ENCODE data around the gene HSD11B2.

Gene HSD11B2

DNA sequence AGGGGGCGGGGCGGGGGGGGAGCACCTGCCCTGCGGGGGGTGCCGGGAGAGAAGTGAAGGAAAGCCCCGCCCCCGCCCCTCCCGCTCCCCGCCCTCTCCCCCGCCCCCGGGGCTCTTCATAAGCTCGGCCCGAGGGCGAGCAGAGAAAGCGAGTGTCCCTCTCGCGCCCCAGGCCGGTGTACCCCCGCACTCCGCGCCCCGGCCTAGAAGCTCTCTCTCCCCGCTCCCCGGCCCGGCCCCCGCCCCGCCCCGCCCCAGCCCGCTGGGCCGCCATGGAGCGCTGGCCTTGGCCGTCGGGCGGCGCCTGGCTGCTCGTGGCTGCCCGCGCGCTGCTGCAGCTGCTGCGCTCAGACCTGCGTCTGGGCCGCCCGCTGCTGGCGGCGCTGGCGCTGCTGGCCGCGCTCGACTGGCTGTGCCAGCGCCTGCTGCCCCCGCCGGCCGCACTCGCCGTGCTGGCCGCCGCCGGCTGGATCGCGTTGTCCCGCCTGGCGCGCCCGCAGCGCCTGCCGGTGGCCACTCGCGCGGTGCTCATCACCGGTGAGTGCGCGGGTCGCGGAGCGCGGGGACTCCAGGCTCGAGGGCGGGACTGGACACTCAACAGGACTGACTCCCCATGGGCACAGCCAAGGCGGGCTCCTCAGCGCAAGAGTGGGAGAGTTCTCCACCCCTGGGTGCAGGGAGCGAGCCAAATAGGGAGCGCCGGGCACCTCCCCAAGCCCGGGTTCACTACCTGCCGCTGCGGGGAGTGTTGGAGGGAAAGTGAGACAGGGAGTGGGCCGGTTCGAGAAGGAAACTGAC lies at the start of gene HSD11B2:
HSD11B2 (plus strand) TSS at position 145 of the 798 bp plus-strand sequence; CDS start at position 273, 128 bp downstream.
- no peak for DNase-seq (ENCODE audit: low read depth in 2 of 2, low spot score in 1 of 2)

DNA sequence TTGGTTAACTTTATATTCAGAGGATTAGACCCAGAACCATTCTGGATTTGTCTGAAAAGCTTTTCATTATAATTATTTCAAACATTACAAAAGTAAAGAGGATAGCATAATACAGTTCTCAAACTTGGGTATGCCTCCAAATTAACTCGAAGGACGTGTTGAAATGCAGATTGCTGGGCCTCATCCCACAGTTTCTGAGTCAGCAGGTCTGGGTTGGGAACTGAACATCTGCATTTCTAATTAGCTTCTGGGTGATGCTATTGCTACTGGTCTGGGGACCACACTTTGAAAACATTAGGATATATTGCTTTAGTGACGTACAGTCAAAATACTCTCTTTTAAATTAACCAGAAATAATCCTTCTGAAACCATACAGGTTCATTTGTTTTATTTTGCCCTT lies 47.6 kb upstream of the HSD11B2 start:
- no peak for DNase-seq (ENCODE audit: low read depth in 2 of 2, low spot score in 1 of 2)

DNA sequence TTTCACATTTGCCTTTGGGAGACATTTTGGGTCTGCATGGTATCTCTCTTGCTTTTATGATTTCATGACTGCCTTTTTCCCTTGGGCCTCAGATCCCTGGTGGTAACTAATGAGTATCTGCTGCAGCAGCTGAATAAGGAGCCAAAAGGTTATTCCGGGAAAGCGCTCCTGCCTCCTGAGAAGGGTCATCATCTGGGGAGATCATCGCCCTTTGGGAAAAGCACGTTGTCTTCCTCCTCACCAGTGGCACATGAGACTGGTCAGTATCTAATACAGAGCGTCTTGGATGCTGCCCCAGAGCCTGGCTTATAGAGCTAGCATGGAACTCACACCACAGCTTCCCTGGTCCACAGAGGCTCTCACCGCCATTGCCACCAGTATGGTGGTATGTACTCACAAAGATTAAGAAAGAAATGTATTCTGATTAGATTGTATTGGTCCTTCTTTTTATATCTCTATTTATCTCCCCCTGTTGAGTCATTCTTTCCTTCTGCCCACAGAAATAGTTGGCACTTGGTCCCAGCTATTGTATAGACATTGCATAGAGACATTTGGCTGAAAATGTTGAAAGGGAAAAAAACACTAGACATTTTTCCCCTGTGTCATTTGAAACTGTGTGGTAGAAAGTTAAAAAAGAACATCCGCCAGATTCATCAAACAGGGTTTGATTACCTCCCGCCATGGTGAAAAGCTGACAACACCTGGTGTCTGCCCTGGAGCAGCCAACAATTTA lies 46.0 kb upstream of the HSD11B2 start:
- no peak for DNase-seq (ENCODE audit: low read depth in 2 of 2, low spot score in 1 of 2)

DNA sequence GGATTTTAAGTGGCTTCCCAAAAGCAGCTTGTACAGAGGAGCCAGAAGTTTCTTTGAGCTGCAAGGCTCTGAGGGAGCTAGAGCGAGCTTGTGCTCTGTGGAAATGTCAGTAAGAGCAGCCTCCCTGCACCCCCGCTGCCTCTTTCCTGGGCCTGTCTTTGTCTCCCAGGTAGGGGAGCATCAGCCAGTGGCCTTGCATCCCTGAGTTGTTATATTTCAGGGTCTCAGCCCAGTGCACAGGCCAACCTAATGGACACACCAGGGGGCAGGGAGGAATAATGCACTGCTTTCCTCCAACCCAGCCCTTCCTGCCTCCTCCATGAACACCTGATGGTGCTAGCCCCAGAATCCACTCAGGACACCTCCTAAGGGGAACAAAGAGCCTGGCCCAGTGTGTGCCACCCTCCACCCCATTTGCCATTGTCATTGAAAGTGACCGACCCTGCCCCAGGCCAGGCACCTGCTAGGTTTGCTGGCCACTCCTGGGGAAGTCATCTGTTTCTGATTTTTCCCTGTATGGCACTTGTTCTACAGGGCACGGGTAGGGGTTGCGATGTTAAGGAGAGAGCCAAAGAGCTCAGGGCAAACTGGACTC lies 44.0 kb upstream of the HSD11B2 start:
- no peak for DNase-seq (ENCODE audit: low read depth in 2 of 2, low spot score in 1 of 2)

DNA sequence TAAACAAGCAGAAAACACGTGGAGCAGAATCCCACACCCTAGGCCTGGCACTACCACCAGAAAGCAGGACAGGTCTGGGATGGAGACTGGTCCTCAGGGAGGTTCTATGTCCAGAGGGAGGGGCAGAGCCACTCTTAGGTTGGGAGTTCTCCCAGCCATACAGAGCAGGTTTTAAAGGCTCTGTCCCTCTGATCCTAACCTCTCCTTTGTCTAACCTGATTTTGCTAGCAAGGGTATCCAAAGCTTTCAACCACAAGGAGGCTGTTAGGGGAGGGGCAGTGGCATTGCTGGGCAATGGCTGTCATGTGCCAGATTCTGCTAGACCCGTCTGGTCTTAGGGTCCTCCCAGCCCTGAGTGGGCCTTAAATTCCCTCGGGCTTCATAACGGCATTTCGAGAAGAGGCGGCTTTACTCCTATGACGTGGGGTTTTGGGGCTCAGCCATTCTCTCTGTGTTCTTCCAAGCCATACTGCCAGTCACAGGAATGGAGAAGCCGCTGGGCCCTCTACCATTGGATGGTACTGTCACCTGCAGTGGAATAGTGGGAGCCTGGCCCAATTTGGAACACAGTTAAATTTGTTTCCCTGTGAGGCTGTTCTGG lies 43.3 kb upstream of the HSD11B2 start:
- no peak for DNase-seq (ENCODE audit: low read depth in 2 of 2, low spot score in 1 of 2)

DNA sequence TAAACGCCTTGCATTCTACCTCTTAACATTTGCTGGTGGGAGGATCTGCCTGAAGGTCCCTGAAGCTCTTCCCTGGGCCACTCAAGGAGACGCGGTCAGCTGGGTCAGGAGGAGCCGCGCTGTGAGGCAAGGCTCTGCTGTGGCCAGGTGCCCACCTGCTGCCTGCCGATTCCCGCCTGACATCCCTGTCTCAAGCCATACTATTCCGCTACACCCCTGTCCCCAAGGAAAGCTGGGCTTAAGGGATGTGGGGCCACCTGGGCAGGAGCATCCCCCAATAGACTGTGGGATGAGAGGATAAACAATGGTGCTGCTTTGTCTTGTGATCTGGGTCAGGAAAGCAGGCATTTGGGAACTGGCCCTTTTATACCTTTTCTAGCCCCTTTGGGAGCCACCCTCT lies 42.7 kb upstream of the HSD11B2 start:
- DNase-seq (ENCODE audit: low read depth in 2 of 2, low spot score in 1 of 2) = no peak

DNA sequence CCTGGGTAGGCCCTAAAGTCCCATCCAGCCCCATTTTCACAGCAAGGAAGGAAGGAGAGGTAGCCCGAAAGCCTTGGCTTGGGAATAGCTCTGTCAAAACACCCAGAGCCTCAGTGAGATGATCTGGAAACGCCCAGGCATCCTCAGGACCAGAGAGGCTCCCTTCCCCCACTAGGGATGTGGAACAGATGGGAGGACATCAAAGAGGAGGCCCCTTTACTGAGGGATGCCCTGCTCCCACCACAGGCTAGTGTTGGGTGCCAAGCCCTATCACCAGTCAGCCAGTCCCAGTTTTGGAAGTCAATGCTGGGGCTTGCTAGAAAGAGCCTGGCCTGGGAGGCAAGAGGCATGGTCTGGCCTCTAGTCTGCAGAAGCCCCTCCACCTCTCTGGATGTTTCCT lies 42.3 kb upstream of the HSD11B2 start:
- no peak for DNase-seq (ENCODE audit: low read depth in 2 of 2, low spot score in 1 of 2)

DNA sequence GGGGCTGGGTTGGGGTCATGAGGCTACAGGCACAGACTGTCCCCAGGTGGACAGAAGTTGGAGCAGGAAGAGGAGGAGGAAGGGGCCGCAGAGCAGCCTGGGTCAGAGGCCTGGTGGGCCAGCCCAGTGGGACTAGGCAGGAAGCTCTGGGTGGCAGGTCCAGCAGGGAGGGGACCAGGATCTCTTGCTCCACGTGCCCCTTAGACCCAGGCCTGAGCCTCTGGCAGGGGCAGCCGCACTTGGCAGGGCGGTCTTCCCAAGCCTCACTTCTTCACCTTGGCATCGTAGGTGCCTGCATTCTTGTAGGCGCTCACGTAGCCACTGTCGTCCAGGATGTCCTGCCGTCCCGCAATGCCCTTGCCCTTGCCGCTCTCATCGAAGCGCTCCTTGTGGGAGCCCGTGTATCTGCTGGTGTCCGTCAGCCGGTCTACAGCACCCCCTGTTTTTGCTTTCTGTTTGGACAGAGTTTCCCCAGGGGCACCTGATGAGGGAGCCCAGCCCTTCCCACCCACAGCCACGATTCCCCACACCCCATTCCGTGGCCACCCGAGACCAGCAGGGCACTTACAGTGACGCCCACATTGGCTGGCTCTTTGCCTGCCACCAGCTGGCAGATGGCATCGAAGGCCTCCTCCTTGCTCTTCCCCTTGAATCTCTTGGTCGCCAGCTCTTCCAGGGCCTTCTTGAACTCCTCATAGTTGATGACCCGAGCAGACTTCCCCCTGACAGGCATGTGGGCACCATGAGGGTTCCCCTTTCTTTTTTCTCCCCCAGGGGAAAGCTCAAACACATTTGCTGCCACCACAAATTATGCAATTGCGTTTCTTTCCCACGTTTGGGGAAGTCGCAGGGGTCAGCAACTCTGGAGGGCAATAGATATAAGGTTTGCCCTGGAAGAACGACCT lies 40.8 kb upstream of the HSD11B2 start:
- no peak for DNase-seq (ENCODE audit: low read depth in 2 of 2, low spot score in 1 of 2)

DNA sequence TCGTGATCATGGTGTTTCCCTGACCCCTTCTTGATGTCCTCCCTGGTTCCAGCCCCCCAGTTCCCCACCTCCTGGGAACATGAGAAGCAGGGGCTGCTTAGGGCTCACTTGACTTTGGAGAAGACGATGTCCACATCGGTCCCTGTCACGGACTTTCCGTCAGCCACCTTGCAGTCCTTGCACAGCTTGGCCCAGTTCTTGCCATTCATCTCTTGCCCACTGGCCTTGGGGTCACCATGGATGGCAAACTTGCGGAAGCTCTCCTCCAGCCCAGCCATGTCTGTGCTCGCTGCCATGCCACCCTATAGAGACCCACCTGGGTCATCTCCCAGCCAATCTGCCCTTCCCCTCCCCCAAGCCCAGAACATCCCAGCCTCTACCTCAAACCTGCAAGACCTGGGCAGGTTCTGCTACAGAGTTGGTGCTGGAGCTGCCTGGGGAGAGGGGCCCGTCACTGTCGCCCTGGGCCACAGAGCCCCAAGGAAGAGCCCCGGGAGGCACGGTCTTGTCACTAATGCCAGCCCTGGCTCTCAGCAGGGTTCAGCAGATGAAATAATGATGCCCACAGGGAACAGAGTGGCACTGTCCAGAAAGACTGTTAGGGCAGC lies 40.0 kb upstream of the HSD11B2 start:
- no peak for DNase-seq (ENCODE audit: low read depth in 2 of 2, low spot score in 1 of 2)

DNA sequence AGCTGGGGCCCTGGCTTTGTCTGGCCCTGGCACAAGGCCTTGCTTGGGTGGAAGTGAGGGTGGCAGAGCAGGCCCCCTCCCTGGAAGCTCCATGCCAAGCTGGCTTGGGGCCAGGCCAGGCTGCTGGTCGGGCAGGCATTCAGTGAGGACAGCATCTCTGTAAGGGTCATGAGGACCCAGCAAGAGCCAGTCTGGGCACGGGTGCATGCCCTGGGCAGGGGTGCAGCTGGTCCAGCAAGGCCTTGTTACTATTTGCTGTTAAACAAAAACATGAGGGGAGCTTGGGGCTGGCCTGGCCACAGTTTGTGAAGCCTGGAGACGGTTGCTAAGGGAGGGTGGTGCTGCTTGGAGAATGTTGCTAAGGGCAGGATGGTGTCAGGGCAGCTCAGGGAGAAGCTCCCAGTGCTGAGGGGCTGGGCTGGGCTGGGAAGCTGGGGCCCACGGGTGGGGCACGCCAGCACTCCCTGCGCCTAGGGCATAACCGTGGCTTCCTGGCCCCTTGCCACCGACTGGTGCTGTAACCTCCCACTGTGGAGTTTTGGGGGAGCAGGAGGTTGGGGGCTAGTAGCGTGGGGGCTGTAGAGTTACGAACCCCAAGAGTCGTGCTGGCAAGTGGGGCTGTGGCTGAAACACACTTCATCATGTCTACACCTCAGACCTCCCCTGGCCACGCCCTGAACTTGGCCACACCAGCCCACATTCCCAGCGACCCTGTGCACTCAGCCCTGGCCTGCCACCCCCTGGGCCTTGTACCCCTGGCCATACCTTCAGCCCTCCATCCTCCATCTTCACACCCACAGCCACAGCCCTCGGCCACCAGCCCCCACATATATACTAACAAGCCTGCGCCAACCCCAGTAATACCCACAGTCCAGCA lies 39.3 kb upstream of the HSD11B2 start:
- no peak for DNase-seq (ENCODE audit: low read depth in 2 of 2, low spot score in 1 of 2)

DNA sequence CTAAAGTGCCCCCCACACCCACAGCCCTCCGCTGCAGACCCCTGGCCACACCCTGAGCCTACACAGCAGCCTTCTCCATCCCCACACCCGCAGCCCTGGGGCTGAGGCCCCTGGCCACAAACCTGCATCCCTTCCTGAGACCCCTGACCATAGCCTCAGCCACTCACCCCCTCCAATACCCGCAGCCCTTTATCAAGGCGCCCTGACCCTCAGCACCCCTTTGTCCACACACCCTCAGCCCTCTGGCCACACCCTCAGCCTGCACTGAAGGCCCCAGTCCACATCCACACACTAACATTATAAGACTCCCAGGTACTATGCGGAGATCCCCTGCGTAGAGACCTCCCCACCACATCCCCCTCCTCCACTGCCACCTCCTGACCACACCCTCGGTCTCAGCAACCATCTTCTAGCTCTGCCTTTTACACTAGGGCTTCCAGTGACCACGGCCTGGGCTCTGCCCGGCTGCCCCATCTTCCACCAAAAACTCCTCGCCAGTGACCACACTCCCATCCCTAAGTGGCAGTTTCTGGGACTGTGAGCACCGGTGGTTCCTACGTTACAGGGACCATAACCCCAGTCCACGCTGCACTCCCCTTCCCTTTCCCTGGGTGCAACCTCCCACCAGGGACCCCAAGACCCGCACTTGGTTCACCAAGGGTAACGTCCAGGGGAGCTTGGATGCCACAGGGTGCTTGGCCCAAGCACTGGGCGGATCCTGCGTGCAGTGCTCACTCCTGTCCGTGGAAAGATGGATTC lies 38.4 kb upstream of the HSD11B2 start:
- no peak for DNase-seq (ENCODE audit: low read depth in 2 of 2, low spot score in 1 of 2)

DNA sequence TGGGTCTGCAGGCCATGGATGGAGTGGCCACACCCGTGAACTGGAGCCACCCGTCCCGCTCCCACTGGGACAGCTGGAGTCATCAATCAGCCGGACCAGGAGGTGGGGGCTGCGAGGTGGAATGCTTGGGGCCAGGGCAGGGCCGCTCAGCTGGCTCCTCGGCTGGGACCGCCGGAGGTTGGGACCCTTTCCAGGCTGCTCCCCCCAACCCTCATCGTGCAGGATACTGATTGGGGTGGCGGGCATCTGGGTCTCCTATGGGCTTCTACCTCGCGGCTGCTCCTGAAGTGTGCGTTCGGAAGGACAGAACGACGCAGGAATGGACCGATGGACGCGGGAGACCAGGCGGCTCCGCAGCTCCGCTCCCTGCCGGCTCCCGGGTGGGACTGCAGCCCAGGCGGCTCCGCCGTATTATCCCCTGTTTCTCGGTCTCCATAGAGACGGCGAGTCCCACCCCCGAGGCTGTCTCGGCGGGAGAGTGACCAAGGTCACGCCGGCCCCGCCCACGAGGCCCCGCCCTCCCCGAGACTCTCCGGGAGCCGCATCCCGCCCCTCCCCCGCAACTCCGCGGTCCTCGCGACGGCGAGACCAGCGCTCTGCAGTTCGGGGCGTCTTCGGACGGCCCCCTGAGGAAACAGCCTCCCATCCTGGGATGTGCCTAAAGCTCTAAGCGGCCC lies 37.7 kb upstream of the HSD11B2 start, which contains the start of gene TPPP3:
TPPP3 (minus strand) TSS at position 388 of the 677 bp plus-strand sequence. CDS start 2,387 bp downstream, outside the sequence.
- no peak for DNase-seq (ENCODE audit: low read depth in 2 of 2, low spot score in 1 of 2)

DNA sequence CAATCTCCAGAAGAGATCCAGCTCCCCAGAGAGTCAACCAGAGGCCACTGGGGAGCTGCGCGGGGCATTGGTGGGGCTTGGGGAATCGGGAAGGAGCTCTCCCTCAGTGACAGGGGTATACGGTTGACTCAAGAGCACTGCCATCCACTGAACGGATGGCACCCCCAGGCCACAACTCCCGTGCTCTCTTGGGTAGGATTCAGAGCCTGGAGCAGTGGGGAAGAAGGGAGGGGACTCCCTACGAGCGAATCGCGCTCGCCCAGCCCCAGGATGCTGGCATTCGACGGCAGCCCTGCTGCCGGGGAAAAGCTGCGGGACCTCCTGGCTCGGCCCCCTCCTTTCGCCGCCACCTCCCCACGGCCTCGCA lies 37.1 kb upstream of the HSD11B2 start:
- no peak for DNase-seq (ENCODE audit: low read depth in 2 of 2, low spot score in 1 of 2)

DNA sequence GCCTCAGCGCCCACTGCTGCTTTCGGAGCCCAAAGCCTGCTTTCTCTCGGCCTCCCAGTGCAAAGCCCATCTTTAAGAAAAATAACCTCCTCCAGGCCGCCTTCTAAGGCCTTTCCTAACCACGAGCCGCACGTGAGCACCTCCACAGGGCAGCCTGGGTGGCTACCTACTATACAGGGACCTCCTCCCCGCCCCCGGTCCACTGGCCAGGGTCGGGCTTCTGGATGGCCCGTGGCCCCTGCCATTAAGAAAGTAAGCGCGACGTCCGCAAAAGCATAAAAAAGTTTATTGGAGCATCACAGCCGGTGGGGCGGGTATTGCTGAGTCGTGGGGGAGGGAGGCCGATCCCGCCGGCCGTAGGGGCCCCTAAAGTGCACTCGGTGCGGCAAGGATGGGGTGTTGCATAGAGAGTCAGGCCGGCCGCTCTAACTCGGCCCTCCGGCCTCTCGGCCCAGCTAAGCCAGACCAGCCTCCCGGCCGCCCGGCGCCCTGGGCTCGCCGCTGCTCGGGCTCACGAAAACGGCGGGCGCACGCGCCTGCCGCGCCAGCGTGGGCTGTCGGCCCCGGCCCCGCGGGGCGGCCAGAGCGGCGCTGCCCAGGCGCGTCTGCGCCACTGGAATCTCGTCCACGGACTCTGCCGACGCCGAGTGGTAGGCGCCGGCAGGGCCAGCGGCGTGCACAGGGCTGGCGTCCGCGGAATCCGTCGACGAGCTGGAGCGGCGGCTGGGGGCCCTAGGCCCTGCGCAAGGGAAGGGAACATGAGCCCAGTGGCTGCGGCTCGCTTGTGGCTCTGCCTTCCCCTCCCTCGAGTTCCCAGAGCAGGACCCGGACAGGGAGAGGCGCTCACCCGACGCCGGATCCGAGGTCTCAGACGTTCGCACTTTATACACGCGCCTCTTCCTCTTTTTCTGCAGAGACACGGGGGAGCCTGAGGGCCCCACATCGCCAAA lies 36.5 kb upstream of the HSD11B2 start:
- DNase-seq (ENCODE audit: low read depth in 2 of 2, low spot score in 1 of 2) = no peak

DNA sequence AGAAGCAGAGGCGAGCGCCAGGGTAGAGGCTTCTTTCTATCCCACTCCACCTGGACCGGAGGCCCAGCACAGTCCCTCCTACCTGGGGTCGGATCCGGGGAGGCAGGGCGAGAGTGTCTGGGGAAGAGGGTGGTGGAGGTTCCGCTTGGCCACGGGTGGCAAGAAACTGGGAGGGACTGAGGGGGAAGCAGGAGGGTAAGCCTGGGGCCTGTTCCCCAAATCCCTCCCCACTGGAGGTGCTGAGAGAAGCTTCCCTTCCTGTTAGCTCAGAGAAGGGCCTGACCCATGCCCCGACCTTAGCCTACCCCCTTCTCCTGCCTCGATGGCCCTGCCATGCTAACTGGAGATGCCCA lies 35.8 kb upstream of the HSD11B2 start:
- DNase-seq (ENCODE audit: low read depth in 2 of 2, low spot score in 1 of 2) = no peak

DNA sequence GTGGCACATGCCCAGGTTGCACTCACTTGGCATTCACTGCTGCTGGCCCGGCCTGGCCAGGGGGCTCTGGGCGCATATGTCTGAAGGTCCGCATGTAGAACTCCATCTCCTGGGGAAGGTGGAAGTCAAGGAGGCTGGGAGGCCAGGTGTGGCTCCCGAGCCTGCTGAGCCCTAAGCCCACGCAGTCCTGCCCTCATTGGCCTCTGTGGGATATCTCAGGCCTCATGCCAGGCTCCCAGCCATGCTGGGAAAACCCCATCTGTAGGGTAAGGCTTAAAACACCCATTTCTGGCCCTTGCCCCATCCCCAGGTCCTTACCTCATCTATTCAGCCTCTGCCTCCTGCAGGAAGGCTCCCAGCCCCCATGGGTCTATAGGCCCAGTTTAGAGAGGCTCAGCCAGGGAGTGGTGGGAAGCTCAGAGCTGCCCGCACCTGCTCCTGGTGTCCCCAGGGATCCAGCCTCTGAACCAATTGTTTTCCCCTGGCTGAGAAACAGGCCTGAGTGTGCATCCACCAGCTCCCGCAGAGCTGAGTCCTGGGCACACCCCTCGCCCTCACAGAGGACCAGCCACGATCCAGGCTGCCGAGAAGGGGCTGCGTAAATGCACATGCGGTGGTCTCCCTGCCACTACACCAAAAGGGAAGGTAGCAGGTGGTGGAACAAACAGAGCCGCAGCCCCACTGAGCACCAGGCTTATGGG lies 35.3 kb upstream of the HSD11B2 start:
- no peak for DNase-seq (ENCODE audit: low read depth in 2 of 2, low spot score in 1 of 2)
